ENCODE data around the gene BAD.
"Not testable (repeated sequence)": the region's sequence is repeated elsewhere in the genome, so short reads cannot be mapped to it uniquely, and the experiment has no call there.

The BAD gene

DNA sequence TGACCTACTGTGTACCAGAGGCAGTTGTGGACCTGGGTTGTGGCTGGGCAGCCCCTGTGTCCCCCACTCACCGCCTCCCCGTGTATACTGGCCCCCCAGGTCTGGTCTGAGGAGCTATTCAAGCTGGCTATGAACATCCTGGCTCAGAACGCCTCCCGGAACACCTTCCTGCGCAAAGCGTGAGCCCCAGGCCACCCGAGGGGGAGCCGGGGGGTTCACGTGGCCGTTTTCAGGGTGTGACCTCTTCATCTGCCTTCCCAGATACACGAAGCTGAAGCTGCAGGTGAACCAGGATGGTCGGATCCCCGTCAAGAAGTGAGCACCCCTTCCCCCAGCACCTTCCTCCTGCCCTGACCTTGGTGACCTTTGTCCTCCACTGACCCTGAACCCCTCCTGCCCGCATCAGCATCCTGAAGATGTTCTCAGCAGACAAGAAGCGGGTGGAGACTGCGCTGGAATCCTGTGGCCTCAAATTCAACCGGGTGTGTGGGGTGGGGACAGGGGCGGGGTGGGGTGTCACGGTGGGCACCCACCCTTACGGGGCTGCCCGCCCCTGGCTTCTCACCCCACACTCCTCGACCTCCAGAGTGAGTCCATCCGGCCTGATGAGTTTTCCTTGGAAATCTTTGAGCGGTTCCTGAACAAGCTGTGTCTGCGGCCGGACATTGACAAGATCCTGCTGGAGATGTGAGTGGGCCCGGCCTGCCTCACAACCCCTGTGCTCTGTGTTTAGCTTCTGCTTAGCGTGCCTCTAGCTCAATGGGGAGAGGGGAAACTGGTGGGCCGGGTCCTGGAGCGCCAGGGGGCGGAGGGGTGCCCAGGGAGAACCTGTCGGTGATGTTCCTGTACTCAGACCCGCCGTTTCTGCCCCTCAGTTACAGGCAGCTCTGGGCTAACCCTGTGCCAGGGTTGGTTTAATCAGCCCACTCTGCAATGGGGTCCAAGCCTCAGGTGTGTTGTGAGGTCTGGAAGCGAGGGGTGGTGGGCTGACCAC is 29.0 kb downstream of the BAD start:
- no peak for DNase-seq

DNA sequence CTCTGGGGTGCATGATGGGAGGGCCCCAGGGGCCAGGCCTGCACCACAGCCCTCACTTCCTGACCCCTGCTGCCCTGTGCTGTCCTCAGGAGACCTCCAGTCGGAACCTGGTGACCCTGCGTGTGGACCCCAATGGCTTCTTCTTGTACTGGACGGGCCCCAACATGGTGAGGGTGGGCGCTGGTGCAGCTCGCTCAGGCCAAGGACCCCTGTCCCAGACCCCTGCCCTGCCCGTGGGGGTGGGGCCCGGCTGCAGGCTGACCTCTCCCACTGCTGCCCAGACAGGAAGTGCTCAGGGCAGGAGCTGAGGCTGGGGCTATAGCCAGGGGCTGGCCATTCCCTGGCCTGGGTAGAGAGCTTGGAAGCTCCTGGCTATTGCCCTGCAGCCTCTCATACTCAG is 30.1 kb downstream of the BAD start:
- no peak for DNase-seq

DNA sequence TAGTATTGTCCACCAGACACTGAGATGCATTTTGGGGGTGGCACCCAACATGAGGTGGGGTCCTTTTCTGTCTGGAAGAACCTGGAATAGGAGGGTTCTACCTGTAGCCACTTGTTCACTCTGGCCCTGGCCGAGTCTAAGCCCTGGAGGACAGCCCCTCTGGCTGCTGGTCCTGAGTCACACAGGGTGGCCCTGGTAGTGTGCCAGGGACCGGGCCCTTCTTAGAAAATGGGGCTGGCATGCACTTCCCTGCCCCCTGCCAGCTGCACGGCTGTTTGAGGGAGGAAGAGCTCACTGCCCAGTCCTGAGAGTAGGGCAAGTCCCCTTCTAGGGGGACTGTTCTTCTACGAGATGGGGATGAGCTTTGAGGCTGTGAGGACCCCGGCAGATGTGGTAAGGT is 31.0 kb downstream of the BAD start:
- DNase-seq = no peak

DNA sequence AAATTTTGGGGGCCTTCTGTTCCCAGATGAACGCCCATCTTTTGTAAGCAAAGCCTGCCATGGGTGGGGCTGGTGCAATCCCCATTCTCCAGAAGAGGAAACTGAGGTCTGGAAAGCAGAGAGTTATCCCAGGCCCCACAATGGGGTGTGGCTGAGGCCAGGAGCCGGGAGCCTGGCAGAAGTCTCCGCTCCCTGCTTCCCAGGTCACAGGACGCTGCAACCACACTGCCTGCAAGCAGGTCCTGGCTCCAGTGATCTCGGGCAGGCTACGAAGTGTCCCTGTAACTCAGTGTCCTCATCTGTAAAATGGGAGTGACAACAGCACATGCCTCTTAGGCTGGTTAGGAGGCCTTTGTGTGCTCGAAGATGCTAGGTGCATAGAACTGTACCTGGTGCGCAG is 31.4 kb downstream of the BAD start:
- DNase-seq = no peak

DNA sequence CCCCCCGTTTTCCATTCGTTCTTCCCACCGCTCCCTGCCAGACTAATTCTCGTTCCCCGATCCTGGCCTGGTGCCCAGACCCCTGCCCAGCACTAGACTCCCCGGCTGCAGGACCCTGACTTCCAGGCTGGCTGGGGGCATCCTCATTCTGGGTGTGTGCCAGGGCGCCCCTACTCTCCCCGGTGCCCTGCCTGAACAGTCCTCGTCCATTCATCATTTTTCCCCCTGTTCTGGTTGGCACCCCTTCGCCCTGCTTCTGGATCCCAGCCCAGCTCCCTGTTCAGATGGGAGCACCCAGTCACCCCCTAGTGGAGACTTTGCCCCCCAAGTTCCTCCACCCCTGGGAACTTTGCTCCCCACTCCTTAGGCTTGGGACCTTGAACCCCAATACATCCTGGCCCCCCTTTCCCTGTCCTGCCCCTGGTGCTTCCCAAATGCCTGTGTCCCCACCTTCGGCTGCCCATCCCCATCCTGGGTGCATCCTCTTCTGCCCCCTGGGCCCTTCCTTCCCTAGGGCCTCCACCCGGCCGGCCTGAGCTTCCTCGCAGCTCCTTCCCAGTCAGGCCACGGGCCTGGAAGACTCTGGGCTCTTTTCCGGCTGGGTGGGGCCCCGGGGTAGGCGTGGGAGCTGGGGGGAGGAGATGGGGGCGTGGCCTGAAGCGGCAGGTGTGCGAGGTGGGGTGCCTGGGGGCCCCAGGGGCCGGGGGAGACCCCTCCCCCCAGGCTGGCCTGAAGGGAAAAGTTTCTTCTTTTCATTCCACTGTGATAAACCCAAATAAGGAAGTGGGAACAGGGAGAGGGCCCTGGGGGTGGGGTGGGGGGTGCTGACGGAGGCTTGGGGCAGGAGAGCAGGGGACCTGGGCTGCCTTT is 32.2 kb downstream of the BAD start:
- no peak for DNase-seq

DNA sequence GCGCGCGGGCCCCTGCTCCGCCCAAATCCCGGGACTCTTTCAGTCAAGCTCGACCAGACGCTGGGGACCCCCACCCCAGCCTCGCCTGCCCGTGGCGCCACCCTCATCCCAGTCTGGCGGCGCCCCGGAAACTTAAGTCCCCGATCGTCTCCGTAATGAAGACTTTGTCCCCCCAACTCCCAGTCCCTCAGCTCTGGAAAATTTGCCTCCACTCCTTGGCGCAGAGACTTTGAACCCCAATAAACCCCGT is 32.8 kb downstream of the BAD start:
- no peak for DNase-seq

DNA sequence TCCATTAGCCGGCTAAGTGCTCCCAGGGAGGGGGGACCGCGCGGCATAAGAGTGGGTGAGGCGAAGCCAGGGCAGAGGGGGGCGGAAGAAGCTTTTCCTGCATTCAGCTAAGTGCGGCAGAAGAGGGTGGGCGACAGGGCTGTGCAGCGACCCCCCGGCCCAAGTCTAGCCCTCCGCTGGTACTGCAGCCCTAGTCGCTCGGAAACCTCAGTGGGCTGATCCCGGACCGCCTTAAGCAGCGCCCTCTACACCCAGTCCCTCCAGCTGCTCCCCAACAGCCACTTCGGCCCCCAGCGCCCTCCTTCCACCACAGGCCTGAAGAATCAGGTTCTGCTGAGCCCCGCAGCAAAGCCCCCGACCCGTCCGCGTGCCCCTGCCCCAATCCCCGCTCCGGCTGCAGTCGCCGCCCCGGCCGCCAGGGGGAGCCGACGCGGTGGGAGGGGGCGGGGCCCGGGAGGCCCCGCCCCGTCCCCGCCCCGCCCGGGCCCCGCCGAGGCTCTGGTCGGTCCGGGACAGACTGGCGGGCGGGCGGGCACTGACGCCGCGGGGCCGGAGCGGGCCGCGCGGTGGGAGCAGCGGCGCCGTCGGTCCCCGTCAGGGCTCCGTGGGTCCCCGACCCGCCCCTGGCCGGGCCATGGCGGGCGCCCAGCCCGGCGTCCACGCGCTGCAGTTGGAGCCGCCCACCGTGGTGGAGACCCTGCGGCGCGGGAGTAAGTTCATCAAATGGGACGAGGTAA is 33.3 kb downstream of the BAD start, which contains the start of gene PLCB3:
TSS of gene PLCB3 (plus strand) at position 515 of the 737 bp plus-strand sequence. CDS start at position 635, 120 bp downstream.
- peak; percentile 45 for DNase-seq

DNA sequence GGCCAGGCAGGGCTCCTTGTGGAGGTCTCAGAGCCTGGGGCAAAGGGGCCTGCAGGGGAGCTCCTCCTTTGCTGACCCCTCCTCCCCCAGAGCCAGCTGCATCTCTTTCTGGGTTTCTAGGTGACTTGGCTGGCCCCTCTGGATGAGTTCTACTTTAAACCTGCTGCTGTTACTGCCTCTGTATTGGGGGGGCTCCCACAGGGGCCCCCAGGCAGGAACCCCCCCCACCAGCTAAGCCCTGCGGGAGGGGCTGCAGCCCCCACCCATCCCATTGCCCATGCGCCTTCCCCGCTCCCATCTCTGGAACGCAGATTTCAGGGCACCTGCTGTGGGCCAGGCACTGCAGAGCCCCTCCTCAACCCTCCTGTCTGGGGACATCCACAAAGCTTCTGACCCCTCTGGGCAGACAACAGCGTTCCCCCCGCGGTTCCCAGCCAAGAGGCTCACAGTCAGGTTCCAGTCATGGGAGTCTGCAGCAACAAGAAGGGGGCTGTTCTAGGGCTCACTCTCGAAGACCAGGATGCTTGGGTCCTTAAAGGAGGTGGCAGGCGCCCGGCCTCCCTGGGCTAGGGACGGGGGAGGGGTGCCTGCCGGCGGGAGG is 34.0 kb downstream of the BAD start:
- no peak for DNase-seq

DNA sequence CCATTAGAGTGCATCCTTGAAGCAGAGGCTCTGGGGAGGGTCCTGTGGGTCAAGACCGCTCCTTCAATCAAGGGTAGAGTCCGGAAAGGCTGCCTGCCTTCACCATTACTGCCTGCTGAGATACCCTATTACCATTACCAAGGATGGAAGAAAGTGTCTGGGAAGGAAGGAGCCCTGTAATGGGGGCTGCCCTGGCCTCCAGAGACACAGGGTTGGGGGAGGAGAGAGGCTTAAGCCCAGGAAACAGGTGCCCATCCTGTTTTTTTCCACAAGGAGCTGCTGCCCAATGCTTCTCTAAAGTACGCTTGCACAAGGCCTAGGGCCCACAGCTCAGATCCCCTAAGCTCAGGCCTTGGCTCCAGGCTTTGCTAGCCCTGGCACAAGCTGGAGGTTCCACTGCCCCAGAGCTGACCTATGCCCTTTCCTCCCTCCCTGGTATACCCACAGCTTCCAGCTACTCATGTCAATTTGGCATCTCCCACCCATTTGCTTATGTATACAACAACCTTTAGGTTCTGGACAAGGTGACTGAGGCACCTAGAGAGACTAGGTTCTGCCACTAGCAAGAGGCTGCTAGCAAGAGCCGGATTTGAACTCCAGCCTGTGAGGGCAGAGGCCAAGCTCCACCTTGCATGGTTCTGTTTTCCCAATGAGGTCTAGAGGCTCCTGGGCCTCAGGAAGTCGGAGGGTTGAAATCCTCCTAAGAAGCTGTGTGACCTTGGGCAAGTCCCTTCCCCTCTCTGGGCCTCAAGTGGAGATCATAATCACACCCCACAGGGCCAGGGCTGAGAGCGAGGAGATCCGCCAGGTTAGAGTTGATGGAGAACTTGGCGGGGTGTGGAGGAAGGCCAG is 34.7 kb downstream of the BAD start:
- DNase-seq = no peak

DNA sequence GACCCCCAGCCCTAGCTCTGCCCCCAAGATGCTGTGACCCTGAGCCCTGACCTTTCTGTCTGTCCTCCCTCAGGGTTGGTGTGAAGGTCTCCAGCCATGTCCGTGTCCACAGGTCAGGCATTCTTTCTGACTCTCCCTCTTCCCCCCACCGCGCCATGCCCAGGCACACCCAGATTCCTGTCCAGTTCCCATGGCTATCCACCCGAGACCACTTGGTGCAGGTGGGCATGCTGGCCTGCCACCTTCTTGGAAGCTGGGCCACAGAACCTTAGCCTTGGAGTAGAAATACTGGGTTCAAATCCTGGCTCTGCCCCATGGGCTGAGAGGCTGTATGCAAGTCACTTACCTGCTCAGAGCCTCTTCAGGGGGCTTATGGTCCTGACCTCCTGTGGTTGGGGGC is 35.4 kb downstream of the BAD start:
- DNase-seq = no peak

DNA sequence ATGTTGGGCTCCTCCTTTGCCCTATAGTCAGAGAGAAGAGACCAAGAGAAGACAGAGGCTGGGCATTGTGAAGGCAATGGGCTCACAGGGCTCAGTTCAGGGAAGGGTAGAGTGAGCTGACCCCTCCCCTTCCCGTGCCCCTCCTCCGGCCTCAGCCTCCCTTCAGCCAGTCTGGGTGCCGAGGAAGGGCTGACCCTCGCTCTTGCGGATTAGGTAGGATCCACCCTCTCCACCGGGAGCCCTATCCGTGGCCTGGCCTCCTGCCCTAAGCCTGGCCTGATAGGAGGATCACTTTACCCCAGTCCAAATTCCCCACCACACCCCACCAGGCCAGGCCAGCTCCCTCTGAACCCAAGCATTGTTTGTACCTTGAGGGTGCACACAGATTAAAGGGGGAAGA is 35.9 kb downstream of the BAD start:
- no peak for DNase-seq

DNA sequence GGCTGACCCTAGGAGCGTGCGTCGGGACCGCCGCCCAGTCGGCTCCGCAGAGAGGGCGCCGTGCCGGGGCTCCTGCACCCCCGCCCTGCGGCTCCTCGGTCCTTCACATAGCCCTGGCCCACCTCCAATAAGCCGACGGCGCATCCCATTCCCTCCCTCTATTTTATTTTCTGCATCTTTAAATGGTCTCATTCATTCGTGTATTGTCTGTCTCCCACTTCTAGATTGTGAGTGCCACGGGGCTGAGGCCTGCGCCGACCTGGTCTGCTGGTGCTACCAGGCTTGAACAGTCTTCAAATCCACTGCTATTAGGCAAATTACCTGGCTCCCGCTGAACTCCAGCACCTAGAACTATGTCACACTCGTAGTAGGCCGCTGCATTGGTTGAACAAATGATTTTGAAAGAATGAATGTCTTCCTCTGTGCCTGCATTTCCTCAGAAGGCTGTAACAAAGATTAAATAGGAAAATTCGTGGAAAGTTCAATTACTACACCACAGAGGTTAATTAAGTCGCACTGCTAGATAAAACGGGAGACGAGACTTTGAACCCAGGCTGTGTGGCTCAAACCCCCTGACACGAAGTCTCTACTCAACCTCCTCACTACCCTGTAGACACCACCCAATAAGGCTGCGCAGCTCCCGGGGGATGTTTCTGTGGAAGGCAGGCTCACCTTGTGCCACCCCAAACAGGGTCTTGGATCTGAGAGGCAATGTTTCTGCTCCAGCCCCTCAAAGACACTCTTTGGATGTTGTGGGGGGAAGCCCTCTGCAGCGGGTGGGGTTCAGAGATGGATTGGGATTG is 36.5 kb downstream of the BAD start:
- DNase-seq = no peak

DNA sequence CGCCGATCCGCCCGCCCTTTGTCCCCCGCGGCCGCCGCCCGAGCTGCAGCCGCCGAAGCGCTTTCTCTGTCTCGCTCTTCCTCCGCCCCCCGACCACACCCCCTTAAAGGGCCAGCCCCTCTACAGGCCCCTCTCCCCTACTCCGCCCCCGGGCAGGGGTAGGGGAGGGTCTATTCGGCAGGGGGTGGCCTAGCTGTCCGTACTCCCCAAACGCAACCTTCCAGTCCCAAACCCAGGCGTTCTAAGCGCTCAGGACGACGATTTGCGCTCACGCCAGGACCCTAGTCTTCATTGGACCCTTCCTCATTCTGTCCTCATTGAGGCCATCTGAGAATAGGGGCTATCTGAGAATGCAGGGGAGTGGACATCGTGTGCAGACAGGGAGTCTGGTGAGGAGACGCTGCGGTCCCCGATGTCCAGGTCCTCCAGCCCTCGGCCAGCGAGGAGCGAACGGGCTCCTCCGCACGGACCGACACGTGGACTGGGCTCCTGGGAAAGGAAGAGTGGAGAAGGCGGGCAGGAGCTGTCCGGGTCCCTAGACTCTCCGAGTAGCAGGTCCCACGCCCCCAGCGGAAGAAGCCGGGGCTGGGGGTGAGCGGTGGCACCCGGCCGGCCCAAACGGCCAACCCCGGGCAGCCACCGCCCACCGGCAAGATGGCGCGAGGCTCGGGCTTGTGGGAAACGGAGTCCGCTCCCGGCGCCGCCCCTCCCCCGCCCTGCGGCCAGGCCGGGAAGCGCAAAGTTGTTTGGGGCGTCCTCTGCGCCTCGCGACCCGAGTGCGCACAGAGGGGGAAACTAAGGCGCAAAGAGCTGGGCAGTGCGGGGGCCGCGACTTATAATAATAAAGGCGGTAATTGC is 37.4 kb downstream of the BAD start, which contains the start of gene PPP1R14B:
TSS of gene PPP1R14B (minus strand) at position 73 of the 858 bp plus-strand sequence. CDS start 270 bp downstream, outside the sequence.
- DNase-seq = peak; percentile 61

DNA sequence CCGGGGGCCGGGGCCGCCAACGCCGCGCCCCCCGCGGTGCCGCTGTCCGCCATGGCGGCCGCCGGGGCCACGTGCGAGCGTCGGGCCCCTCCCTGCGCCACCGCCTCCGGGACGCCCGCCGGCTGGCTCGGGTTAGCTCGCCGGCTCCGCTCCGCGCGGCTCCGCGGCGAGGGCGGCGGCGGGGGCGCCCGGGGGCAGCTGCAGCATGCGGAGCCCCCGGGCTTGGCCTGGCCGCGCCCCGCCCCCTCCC is 37.9 kb downstream of the BAD start:
- DNase-seq = not testable (repeated sequence)

DNA sequence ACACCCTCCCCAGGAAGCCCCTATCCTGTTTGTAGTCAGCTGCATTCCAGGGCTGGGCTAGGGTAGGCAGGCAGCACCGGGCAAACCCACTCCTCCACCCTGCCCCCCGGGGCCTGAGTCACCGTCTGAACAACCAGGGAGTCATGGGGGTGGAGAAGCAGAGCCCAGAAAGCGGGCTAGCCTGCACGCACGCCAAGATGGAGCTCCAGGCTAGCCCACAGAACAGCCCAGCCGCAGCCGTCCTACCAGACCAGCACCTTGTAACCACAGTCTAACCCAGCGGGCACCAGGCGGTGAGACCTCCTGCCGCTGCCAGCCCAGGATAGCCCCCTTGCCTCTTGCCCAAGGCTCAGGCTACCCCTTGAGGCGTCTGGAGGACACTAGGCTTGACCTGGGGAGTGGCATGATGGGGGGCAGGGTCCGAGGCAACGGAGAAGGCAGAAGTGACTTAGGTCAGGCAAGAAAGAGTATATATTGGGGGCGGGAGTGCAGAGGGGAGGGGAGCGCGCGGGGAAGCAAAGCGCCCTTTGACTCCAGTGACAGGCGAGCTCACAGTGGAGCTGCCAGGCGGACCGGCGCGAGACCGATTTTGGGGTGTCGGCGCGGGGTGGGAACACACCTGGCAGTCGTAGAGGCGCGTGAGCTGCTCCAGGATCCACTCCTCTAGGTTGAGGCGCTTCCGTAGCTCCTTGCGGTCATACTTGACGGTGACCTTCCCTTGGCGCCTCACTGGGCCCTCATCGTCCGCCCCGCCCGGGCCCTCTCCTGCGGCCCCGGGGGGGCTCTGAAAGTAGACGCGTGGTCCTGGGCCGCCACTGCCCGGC is 38.5 kb downstream of the BAD start:
- DNase-seq = peak; percentile 86

DNA sequence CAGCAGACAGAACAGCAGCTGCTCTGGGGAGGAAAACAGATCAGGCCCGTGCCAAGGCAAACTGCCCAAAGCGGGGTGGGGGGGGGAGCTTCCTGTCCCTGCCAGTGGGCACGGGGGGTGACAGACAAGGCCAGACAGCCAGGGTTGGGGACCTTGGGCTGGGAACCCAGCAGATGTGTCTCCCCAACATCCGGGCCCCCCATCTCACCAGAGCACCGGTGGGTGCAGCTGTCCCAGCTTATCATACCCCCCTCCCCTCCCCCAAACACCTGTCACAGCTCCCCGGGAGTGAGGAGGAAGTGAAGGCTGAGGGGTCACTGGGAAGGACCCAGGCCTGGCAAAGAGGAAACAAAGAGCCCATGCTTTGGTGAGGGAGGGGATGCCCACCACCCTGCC is 39.1 kb downstream of the BAD start:
- DNase-seq = no peak

DNA sequence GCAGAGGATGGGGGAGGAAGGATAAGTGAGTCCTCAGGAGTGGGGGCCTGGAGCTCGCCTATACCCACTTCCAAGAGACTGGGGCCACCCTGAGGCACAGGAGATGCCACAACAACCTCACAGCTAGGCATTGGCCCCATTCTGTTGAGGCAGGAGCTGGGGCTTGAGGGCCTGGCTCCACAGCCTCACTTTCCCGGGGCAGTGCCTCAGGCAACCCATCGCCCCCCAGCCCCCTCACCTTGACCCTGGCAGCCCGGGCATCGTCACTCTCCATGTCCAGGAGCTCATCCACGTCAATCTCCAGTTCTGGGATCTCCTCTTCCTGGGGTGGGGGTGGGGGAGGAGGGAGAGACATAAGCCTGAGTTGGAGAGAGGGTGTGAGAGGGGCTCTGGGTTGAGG is 39.5 kb downstream of the BAD start:
- no peak for DNase-seq

DNA sequence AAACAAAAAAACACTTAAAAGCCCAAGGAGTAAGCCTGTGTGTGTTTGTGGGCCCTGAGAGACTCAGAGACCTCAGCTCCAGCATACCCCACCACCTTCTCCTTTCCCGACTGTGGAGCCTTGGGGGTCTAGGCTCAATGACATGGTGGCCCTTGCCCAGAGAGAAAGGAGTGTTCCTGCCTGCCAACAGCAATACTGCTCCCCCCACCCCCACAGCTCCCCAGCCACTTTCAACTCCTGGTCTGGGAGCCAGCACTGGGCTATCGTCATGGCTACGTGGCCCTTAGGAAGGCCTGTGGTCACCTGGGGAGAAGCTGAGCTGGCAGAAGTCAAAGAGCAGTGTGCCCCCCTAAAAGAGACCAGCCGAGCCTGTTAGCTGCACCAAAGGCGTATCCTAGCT is 40.4 kb downstream of the BAD start:
- DNase-seq = no peak

DNA sequence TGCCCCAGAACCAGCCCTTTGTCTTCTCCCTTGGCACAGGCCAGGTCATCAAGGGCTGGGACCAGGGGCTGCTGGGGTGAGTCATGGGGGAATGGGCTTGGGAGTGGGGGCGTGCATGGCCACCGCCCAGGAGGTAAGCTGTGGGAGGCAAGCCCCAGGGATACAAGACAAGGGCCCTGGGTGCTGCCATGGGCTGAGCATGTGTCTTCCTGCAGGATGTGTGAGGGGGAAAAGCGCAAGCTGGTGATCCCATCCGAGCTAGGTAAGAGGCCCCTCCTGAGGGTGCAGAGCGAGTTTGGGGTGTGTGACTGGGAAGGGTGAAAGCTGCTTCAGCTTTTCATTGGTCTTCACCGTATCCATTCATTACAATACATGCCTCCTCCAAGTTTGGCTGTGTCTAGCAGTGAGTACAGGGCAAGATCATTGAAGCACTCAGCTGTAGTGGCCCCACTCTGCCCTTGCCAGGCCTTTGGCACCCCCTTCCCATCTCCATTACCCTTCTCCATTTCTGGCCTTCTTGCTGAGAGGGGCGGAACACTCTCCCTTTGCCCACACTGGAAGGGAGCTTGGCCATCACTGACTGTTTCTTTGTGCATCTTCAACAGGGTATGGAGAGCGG is 41.1 kb downstream of the BAD start:
- no peak for DNase-seq
